IPS-18c (cell line): ENCODE results near the gene CD300C.

Experiments
- H3K4me3 ChIP-seq: 2 replicates; pipeline ENCODE4 v1.7.0; 2013; ENCODE audit warnings: low read depth, mild to moderate bottlenecking, low read length, moderate library complexity; ENCODE audit not compliant: insufficient read depth
- H3K9me3 ChIP-seq: one replicate; pipeline ENCODE4 v1.6.1; 2013; ENCODE audit warnings: mild to moderate bottlenecking, low read length, moderate library complexity; ENCODE audit not compliant: control insufficient read depth, insufficient read depth

Gene CD300C

DNA sequence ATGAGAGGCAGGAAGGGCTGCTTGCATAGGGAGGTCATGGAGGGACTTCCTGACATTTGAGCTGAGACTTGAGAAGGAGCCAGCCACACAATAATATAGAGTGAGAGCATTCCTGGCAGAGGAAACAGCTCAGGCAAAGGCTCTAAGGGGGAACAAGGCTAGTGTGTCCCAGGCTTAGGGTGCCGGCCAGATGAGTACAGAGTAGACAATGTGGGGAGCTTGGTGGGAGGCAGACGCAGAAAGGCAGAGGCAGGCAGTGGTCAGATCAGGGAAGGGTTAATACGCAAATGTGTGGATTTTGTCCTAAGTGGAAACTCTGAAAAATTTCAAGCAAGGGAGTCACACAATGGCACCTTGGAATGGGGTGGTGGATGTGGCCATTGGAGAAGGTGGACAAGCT, 45.9 kb downstream of the CD300C start:
- H3K4me3 ChIP-seq, result no peak overlapping the region

DNA sequence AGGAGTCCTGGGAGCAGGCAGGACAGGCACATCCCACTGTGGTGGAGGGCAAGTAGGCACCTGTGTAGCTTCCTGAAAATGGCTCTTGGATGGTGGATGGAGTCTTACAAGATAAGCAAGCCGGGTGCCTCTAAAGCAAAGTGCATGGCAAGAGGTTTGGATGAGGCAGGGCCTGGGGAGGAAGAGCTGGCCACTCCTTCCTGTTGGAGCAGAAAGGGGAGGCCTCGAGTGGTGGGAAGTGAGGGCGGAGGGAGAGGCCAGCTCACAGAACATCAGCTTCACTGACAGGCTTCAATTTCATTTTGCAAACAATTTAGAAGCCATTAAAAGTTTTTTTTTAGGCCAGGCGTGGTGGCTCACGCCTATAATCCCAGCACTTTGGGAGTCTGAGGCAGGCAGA, 48.4 kb downstream of the CD300C start:
- Histone ChIP-seq H3K9me3 (no peaks in the 10 kb centered on the region), H3K4me3 (no peak overlapping the region)

More for the DNA sequence above, 45.9 kb downstream of the CD300C start:
- H3K9me3 ChIP-seq, result no peaks in the 10 kb centered on the region

DNA sequence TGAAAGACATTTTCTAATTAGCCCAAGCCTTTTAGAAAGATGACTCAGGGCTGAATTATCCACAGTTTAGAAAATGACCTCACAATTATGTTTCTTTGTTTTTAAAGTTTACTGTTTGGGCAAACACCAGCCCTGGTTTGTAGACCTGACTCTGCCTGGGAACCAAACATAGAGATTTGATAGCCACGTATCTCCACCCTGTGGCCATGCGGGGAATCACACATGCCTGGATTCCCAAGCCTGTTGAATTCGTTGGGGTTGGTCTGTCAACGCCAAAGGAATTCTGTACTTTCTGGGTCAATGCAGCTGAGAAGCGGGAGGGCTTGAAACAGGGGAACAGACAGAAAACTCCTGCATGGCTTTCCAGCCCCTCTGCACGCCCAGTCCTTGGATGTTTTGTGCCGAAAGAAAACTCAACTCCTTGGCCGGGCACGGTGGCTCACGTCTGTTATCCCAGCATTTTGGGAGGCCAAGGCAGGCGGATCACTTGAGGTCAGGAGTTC, 52.5 kb downstream of the CD300C start:
- Histone ChIP-seq H3K9me3 (peaks cover 1% of the 10 kb centered on the region), H3K4me3 (no peak overlapping the region)

DNA sequence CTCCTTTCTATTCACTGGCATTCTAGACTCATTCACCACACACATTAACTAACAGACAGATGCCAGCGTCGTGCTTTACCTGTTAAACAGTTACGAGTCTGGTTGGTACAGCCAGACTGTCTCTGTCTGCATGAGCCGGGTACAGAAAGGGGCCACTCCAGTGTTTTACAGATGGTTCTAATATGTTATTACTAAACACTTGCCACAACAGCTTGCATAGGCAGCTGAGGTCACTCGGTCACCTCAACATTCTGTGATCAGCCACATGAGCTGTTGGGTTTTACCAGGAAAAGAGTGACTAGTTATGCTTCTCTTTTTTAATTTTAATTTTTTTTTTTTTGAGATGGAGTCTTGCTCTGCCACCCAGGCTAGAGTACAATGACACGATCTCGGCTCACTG, 54.3 kb downstream of the CD300C start:
- Histone ChIP-seq H3K4me3 (no peak overlapping the region), H3K9me3 (peaks cover 2% of the 10 kb centered on the region)
